Ovary (tissue), 9 donors: ENCODE results near the gene ABCA1. TPM values are rescaled to one million over a fixed set of nuclear protein-coding genes. Genes with fewer than 3 reads are reported as not detected.
"Not testable (repeated sequence)": the region's sequence is repeated elsewhere in the genome, so short reads cannot be mapped to it uniquely, and the experiment has no call there.

Source experiments
- DNase-seq, 5 donors: peaks; one replicate each; pipeline ENCODE4 v3.0.0-alpha.2; 2019 to 2020
- H3K27ac ChIP-seq, 2 donors: fragments of 200-600 bp; one replicate each; pipeline versions ENCODE4 v1.5.1 to v1.8.0; 2019 to 2022
- H3K27me3 ChIP-seq: fragments of 200-600 bp; one replicate; pipeline ENCODE4 v1.8.0; 2022
- H3K36me3 ChIP-seq: fragments of 200-600 bp; sonication (generic); one replicate; pipeline ENCODE4 v1.5.1; 2019
- H3K4me1 ChIP-seq: one replicate; pipeline ENCODE4 v1.8.1; 2013; ENCODE audit warnings: mild to moderate bottlenecking, moderate library complexity; ENCODE audit not compliant: insufficient read depth
- H3K4me3 ChIP-seq: fragments of 200-600 bp; sonication (generic); one replicate; pipeline ENCODE4 v1.5.1; 2017
- H3K9me3 ChIP-seq, 2 donors: fragments of 200-600 bp in 1 of 2; sonication (generic) in 1 of 2; one replicate each; pipeline versions ENCODE4 v1.5.1 to v1.8.1; 2013 to 2019; ENCODE audit warnings: mild to moderate bottlenecking in 1 of 2, moderate library complexity in 1 of 2
- EP300 ChIP-seq: sonication (generic); formaldehyde crosslinking; IDR thresholded peaks from one replicate; pipeline ENCODE4 v1.6.1; 2017; ENCODE audit warnings: antibody characterized with exemption
- POLR2A ChIP-seq: fragments of 450-650 bp; IDR thresholded peaks from one replicate; pipeline ENCODE4 v1.6.1; 2017; ENCODE audit warnings: antibody characterized with exemption, mild to moderate bottlenecking, moderate library complexity
- WGBS, 3 donors: extraction: QIAGEN DNeasy Blood & Tissue Kit in 1 of 3; methylation state at CpG; one replicate each; pipeline versions ENCODE4 v1.1.5 to v1.1.7; 2013 to 2017; 5-methylcytosine and 5-hydroxymethylcytosine counted together
- intact Hi-C, 4 donors: fragments of 100-400 bp; cut with DNase I; formaldehyde crosslinking; loops; one replicate each; pipeline versions ENCODE4 v1.11.0 to v1.15.1; 2022 to 2023
- polyA plus RNA-seq, 2 donors: library from polyadenylated mRNA; stranded (reverse); fragments of 200-250 nt in 1 of 2; fragments of 350-450 nt in 1 of 2; fragmentation: Illumina TruSeq in 1 of 2; extraction: RNeasy Lipid Tissue Mini Kit (QIAGEN cat#74804) in 1 of 2; gene quantifications; one replicate each; pipeline ENCODE4 v1.2.3, GENCODE V29; 2013 to 2014
- total RNA-seq, 7 donors: library from RNA; depleted of rRNA in 2 of 7; stranded (reverse); fragments of >200 nt in 2 of 7; fragmentation: NEBNext Ultra II Directional in 3 of 7; extraction: Animal tissue kit (Norgen Biotek cat#: 25700) in 3 of 7; gene quantifications; one replicate each; pipeline versions ENCODE4 v1.1.0 to v1.2.4, GENCODE V29; 2016 to 2023
- TF ChIP-seq, protein P1 (sequence below), 3 donors: fragments of 450-650 bp in 2 of 3; fragments of 200-600 bp in 1 of 3; IDR thresholded peaks; one replicate each; pipeline versions ENCODE4 v1.5.1 to v1.8.0; 2016 to 2022; ENCODE audit warnings: antibody characterized with exemption in 3 of 3, mild to moderate bottlenecking in 1 of 3
- donor health status: DM: no; HTN: no; CAD: no; lungs with moderate emphysema.
- donor health status: DM: no; HTN: no; CAD: no.
- donor health status: Bipolar disorder and iron deficiency.
- donor health status: DM: yes; HTN: yes; CAD: no.
- donor health status: DM: no; HTN: no; CAD: no.
- donor health status: DM: yes; HTN: yes; CAD: no.

ABCA1 gene
- total and polyA plus RNA-seq, 9 donors, result 7.4 to 24.5 (median 17.5) TPM

DNA sequence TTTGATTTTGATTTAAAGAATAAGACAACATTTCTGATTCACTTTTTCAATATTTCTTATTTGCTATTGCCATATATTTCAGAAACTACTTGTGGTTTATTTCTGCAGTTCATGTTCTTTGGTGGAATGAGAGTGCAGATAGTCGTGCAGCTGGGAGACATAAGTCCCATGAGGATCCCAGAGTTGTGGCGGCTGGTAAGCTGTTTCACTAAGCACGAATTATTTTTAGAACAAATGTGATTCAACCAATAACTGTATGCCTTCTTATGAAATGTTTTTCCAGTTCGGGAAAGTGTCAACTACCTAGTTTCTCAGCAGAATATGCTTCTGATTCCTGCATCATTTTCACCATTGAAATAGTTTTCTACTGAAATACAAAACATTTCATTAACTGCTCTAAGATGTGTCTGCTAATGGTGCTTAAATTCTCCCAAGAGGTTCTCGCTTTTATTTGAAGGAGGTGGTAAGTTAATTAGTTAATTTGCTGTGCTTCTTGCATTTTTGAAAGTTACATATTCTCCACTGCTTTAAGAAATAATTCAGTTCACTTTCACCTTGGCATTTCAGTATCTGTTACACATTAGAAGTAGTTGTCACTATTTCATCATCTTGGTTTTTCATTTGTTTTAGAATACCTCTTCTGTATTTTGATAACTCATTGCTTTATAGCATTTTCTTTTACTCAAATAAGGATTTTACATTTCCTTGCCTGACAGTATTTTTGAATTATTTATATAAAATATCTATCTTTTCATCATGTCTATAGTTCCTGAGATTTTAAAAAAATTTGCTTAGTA lies 155.0 kb downstream of the ABCA1 start:
- intact Hi-C loops, result no loop called here
- Histone ChIP-seq H3K27me3 (no peaks in the 10 kb centered on the region), H3K9me3 (no peaks in the 10 kb centered on the region), H3K4me3 (no peak overlapping the region), H3K4me1 (no peaks in the 10 kb centered on the region), H3K36me3 (no peaks in the 10 kb centered on the region), H3K27ac (no peak overlapping the region)
- WGBS, 3 donors, result 26 to 39% (median 26%) methylated on average over 5 of the region's 5 CpGs
- TF ChIP-seq, protein P1, sequence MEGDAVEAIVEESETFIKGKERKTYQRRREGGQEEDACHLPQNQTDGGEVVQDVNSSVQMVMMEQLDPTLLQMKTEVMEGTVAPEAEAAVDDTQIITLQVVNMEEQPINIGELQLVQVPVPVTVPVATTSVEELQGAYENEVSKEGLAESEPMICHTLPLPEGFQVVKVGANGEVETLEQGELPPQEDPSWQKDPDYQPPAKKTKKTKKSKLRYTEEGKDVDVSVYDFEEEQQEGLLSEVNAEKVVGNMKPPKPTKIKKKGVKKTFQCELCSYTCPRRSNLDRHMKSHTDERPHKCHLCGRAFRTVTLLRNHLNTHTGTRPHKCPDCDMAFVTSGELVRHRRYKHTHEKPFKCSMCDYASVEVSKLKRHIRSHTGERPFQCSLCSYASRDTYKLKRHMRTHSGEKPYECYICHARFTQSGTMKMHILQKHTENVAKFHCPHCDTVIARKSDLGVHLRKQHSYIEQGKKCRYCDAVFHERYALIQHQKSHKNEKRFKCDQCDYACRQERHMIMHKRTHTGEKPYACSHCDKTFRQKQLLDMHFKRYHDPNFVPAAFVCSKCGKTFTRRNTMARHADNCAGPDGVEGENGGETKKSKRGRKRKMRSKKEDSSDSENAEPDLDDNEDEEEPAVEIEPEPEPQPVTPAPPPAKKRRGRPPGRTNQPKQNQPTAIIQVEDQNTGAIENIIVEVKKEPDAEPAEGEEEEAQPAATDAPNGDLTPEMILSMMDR (IDR thresholded peaks at IDR 0.05), result no peak
- DNase-seq, result no peak

DNA sequence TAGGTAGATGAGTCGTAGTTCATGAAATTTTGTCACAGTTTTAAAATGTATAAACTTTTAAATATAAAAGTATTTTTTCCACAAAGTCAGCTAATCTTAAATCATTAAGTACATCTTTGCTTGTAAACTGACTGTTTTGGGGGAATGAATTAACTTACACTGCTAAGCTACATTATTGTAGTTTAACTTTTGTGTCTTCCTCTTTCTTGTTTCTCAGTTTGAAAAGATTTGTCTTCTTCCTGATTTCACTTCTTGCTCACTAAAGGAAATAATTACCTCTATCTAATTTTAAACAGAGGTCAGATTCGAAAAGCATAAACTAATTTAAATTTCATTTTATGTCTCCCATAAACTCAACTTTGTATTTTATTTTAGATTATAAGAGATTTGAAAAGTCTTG lies 158.3 kb downstream of the ABCA1 start:
- no peak overlapping the region for H3K27ac ChIP-seq
- H3K4me1 ChIP-seq, result peaks cover under 1% of the 10 kb centered on the region
- TF ChIP-seq EP300 (no peak), POLR2A (no peak)
- TF ChIP-seq, protein P1 (IDR thresholded peaks at IDR 0.05), result no peak
- H3K36me3 ChIP-seq, result no peaks in the 10 kb centered on the region
- DNase-seq, result no peak
- H3K4me3 ChIP-seq, result no peak overlapping the region
- intact Hi-C loops, result no loop called here
- H3K9me3 ChIP-seq, result no peaks in the 10 kb centered on the region
- H3K27me3 ChIP-seq, result no peaks in the 10 kb centered on the region
- 88 to 93% (median 90%) methylated on average over 2 of the region's 2 CpGs for WGBS, 3 donors

DNA sequence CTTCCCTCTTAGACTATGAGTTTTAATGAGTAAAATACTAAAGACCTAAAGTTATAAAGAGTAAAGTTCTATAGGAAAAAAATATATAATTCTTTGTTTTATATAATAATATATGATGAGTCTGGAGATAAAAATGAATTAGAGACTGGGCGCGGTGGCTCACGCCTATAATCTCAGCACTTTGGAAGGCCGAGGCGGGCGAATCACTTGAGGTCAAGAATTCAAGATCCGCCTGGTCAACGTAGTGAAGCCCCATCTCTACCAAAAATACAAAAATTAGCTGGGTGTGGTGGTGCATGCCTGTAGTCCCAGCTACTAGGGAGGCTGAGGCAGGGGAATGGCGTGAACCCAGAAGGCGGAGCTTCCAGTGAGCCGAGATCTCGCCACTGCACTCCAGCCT lies 158.9 kb downstream of the ABCA1 start:
- H3K9me3 ChIP-seq, H3K27me3 ChIP-seq, H3K36me3 ChIP-seq, intact Hi-C loops, H3K4me3 ChIP-seq, DNase-seq, H3K4me1 ChIP-seq, H3K27ac ChIP-seq: not testable (repeated sequence)
- 95 to 98% (median 97%) methylated on average over 12 of the region's 12 CpGs for WGBS, 3 donors

DNA sequence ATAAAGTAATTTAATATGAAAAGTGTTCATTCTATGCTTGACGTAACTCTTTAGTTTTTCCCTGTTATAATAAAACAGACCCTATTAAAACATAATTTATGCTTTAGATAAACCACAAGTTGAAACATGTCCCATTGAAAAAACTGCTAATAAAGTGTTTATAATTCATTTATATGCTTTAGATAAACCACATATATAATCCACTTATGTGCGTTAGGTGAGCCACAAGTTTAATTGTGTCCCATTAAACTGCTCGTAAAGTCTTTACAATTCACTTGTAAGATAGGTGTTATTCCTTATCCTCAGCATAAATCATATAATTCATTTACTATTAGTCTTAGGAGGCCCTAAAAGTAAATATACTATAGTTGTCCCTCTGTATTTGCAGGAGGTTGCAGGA lies 160.4 kb downstream of the ABCA1 start:
- no peaks in the 10 kb centered on the region for H3K36me3 ChIP-seq
- TF ChIP-seq, protein P1 (IDR thresholded peaks at IDR 0.05), result no peak
- TF ChIP-seq EP300 (no peak), POLR2A (no peak)
- intact Hi-C loops, result no loop called here
- H3K27me3 ChIP-seq, result no peaks in the 10 kb centered on the region
- 96 to 98% (median 96%) methylated on average over 3 of the region's 3 CpGs for WGBS, 3 donors
- peaks cover 1% of the 10 kb centered on the region for H3K4me1 ChIP-seq
- no peaks in the 10 kb centered on the region for H3K9me3 ChIP-seq
- no peak for DNase-seq
- no peak overlapping the region for H3K27ac ChIP-seq
- H3K4me3 ChIP-seq, result no peak overlapping the region

DNA sequence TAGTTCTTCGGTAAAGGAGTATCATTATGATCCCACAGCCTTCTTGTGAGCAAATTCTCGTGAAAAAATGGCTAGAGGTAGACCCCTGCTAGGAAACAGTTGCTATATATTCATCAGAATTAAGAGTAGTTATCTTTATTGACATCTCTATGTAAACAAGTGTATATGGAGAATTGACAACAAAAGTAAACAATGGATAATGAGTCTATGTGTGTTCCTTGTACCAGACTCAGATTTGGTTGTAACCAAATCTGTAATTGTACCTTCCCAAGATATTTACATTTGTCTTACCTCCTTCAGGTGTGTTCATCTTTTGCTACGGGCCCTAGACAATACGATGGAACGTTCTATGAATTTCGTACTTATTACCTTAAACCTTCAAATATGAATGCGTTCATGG lies 161.9 kb downstream of the ABCA1 start:
- TF ChIP-seq EP300 (no peak), POLR2A (no peak)
- TF ChIP-seq, protein P1 (IDR thresholded peaks at IDR 0.05), result no peak
- 96 to 98% (median 96%) methylated on average over 7 of the region's 7 CpGs for WGBS, 3 donors

More for the DNA sequence above, 161.9 kb downstream of the ABCA1 start:
- no peaks in the 10 kb centered on the region for H3K9me3 ChIP-seq
- no peak overlapping the region for H3K27ac ChIP-seq
- H3K27me3 ChIP-seq, result no peaks in the 10 kb centered on the region
- H3K4me3 ChIP-seq, result no peak overlapping the region
- no peak for DNase-seq
- no peaks in the 10 kb centered on the region for H3K36me3 ChIP-seq
- intact Hi-C loops, result no loop called here
- H3K4me1 ChIP-seq, result peaks cover 1% of the 10 kb centered on the region
